K562 (cell line): ENCODE results near the gene TOR1A. TPM values are rescaled to one million over a fixed set of nuclear protein-coding genes. Genes with fewer than 3 reads are reported as not detected.

Source experiments
- ATF7 ChIP-seq: fragments of 450-650 bp; IDR thresholded peaks from 2 replicates; pipeline ENCODE4 v1.7.1; 2014; ENCODE audit warnings: mild to moderate bottlenecking, moderate library complexity
- BHLHE40 ChIP-seq: IDR thresholded peaks from 2 replicates; pipeline ENCODE4 v1.6.1; 2011; ENCODE audit warnings: low read length, improper control_type of control experiment
- CBX3 ChIP-seq, 2 experiments: IDR thresholded peaks; 1 replicate in 1 of 2; 2 replicates in 1 of 2; pipeline ENCODE4 v1.6.1; 2012; ENCODE audit warnings: inconsistent platforms in 2 of 2, low read length in 2 of 2, borderline replicate concordance in 1 of 2, control low read depth in 1 of 2
- CXXC5 ChIP-seq: fragments of 250-450 bp; sonication (Bioruptor Pico); IDR thresholded peaks from 2 replicates; pipeline ENCODE4 v1.8.0; 2022; ENCODE audit warnings: inconsistent platforms, mild to moderate bottlenecking, moderate library complexity
- E2F6 ChIP-seq, 2 experiments: IDR thresholded peaks; 2 replicates each; pipeline ENCODE4 v1.6.1; 2011; ENCODE audit warnings: borderline replicate concordance in 1 of 2, control low read depth in 1 of 2, low read depth in 1 of 2, low read length in 1 of 2, mild to moderate bottlenecking in 1 of 2, mixed read lengths in 1 of 2, moderate library complexity in 1 of 2; ENCODE audit not compliant: insufficient read depth in 1 of 2, insufficient read length in 1 of 2, poor library complexity in 1 of 2, severe bottlenecking in 1 of 2; ENCODE audit errors: extremely low read depth in 1 of 2
- HDAC1 ChIP-seq, 2 experiments: fragments of 450-650 bp; IDR thresholded peaks; 2 replicates each; pipeline ENCODE4 v1.6.1; 2016 to 2017; ENCODE audit warnings: inconsistent platforms in 1 of 2, mild to moderate bottlenecking in 1 of 2, moderate library complexity in 1 of 2
- HDAC8 ChIP-seq: fragments of 450-650 bp; IDR thresholded peaks from 2 replicates; pipeline ENCODE4 v1.6.1; 2016; ENCODE audit warnings: mild to moderate bottlenecking, missing genetic modification characterization, moderate library complexity, missing compliant biosample characterization
- ID3 ChIP-seq, 2 experiments: fragments of 250-450 bp in 1 of 2; fragments of 450-650 bp in 1 of 2; sonication (Bioruptor Pico) in 1 of 2; IDR thresholded peaks; 2 replicates each; pipeline versions ENCODE4 v1.6.1 to v1.8.0; 2016 to 2021; ENCODE audit warnings: mild to moderate bottlenecking in 2 of 2, moderate library complexity in 2 of 2, missing compliant biosample characterization in 1 of 2, missing genetic modification characterization in 1 of 2
- ILF3 ChIP-seq: fragments of 450-650 bp; IDR thresholded peaks from 2 replicates; pipeline ENCODE4 v1.6.1; 2018; ENCODE audit warnings: antibody characterized with exemption, mild to moderate bottlenecking, moderate library complexity, borderline replicate concordance
- KDM1A ChIP-seq, 2 experiments: fragments of 450-650 bp; IDR thresholded peaks; 2 replicates each; pipeline ENCODE4 v1.6.1; 2016; ENCODE audit warnings: mild to moderate bottlenecking in 2 of 2
- MIER1 ChIP-seq: fragments of 450-650 bp; IDR thresholded peaks from 2 replicates; pipeline ENCODE4 v1.6.1; 2016; ENCODE audit warnings: antibody characterized with exemption, mild to moderate bottlenecking, low read depth
- NR1H2 ChIP-seq: sonication (generic); formaldehyde crosslinking; IDR thresholded peaks from 2 replicates; pipeline ENCODE4 v1.4.0; 2020; ENCODE audit warnings: mild to moderate bottlenecking, missing genetic modification reagents
- PBX2 ChIP-seq, 2 experiments: IDR thresholded peaks in 1 of 2; conservative IDR thresholded peaks in 1 of 2; 2 replicates each; pipeline ENCODE4 v1.6.1; 2016; ENCODE audit warnings: low read depth in 2 of 2, mild to moderate bottlenecking in 1 of 2, missing compliant biosample characterization in 1 of 2, missing genetic modification characterization in 1 of 2, moderate library complexity in 1 of 2
- SLC30A9 ChIP-seq: fragments of 250-450 bp; sonication (Bioruptor Pico); IDR thresholded peaks from 2 replicates; pipeline ENCODE4 v1.8.0; 2022; ENCODE audit warnings: mild to moderate bottlenecking, moderate library complexity
- SRF ChIP-seq, 2 experiments: fragments of 250-450, 450-650 bp in 1 of 2; sonication (Bioruptor Pico) in 1 of 2; sonication (generic) in 1 of 2; formaldehyde crosslinking; IDR thresholded peaks; 2 replicates each; pipeline versions ENCODE4 v1.5.0 to v1.5.1; 2020 to 2022; ENCODE audit warnings: mild to moderate bottlenecking in 1 of 2, missing genetic modification reagents in 1 of 2
- TAL1 ChIP-seq: fragments of 450-650 bp; IDR thresholded peaks from 2 replicates; pipeline ENCODE4 v1.6.1; 2016; ENCODE audit warnings: mild to moderate bottlenecking
- TCF7 ChIP-seq: sonication (generic); IDR thresholded peaks from 2 replicates; pipeline ENCODE4 v1.6.1; 2016; ENCODE audit warnings: antibody characterized with exemption, borderline replicate concordance
- UBTF ChIP-seq, 2 experiments: IDR thresholded peaks; 2 replicates each; pipeline ENCODE4 v1.6.1; 2012; ENCODE audit warnings: improper control_type of control experiment in 2 of 2, low read depth in 2 of 2, low read length in 2 of 2, borderline replicate concordance in 1 of 2
- ZNF12 ChIP-seq: sonication (generic); formaldehyde crosslinking; IDR thresholded peaks from 2 replicates; pipeline ENCODE4 v1.4.0; 2020; ENCODE audit warnings: mild to moderate bottlenecking, missing genetic modification reagents
- ZNF263 ChIP-seq: sonication (generic); formaldehyde crosslinking; IDR thresholded peaks from 2 replicates; pipeline ENCODE4 v1.8.0; 2022; ENCODE audit warnings: mild to moderate bottlenecking, missing genetic modification reagents, borderline replicate concordance
- polyA plus RNA-seq, 8 experiments: library from polyadenylated mRNA; depleted of rRNA in 4 of 8; stranded (reverse) in 5 of 8; unstranded in 3 of 8; fragments of >200 nt; fragmentation: Nextera tagmentation in 2 of 8; fragmentation: Illumina TruSeq in 1 of 8; extraction: Ambion mirVana in 2 of 8; extraction: Trizol in 1 of 8; gene quantifications; 2 replicates each; pipeline versions ENCODE4 v1.2.1 to v1.2.3, GENCODE V29; 2011 to 2014; ENCODE audit warnings: inconsistent platforms in 1 of 8, missing spikeins in 1 of 8
- total RNA-seq, 7 experiments: library from RNA; depleted of rRNA in 6 of 7; stranded (reverse); fragments of >200 nt in 6 of 7; fragmentation: Illumina TruSeq in 2 of 7; extraction: Trizol in 2 of 7; gene quantifications; 2 replicates each; pipeline versions ENCODE4 v1.2.1 to v1.2.3, GENCODE V29; 2011 to 2021; ENCODE audit warnings: low replicate concordance in 1 of 7

TOR1A gene
- total and polyA plus RNA-seq, 9 of the 15 experiments (the other 6 are each of a cell fraction or from before 2014, with no cell fraction given), result 4.5 to 85.8 (median 51.3) TPM

GRCh38 chr9:129838707-129839259 is 14.8 kb upstream of the TOR1A start (continued):
- TF ChIP-seq ZNF12 (CRISPR knock-in tag) (0 out of 2 replicates have a peak, but pooled peaks have one; percentile 30), ZNF263 (CRISPR knock-in tag) (0 out of 2 replicates have a peak, but pooled peaks have one; percentile 6), HDAC1 (IDR thresholded peaks at IDR 0.05) (peak in 1 of 2 experiments; percentile 6; a peak in 1 of 4 replicates), TCF7 (no peak), KDM1A (IDR thresholded peaks at IDR 0.05) (no peak), CBX3 (IDR thresholded peaks at IDR 0.05; ENCODE audit: borderline replicate concordance in 1 of 2, low read length in 2 of 2) (peak in 1 of 2 experiments; percentile 72; a peak in 2 of 3 replicates), HDAC8 (tag) (no peak), ATF7 (peak; percentile 51; the same call in 1 of the 2 replicates), TAL1 (no peak), SLC30A9 (no peak), E2F6 (IDR thresholded peaks at IDR 0.05; ENCODE audit: borderline replicate concordance in 1 of 2, extremely low read depth in 1 of 2, insufficient read depth in 1 of 2, insufficient read length in 1 of 2, low read depth in 1 of 2, low read length in 1 of 2, poor library complexity in 1 of 2, severe bottlenecking in 1 of 2) (peak in 1 of 2 experiments; percentile 74), BHLHE40 (peak; percentile 13; the same call in 1 of the 2 replicates), MIER1 (peak; percentile 7; the same call in 1 of the 2 replicates), CXXC5 (CRISPR knock-in tag) (peak; percentile 56; the same call in 1 of the 2 replicates), ID3 (CRISPR knock-in tag; IDR thresholded peaks at IDR 0.05) (no peak), ID3 (tag; IDR thresholded peaks at IDR 0.05) (peak; percentile 53; the same call in 1 of the 2 replicates), SRF (CRISPR knock-in tag; IDR thresholded peaks at IDR 0.05) (peak; percentile 66 to 94; a peak in 3 of 4 replicates), UBTF (IDR thresholded peaks at IDR 0.05; ENCODE audit: borderline replicate concordance in 1 of 2, low read depth in 2 of 2, low read length in 2 of 2) (peak; percentile 64 to 86; a peak in 2 of 4 replicates), NR1H2 (no peak), ILF3 (no peak), PBX2 (CRISPR knock-in tag; IDR thresholded peaks at IDR 0.05; ENCODE audit: low read depth) (no peak), PBX2 (tag; conservative IDR thresholded peaks at IDR 0.05; ENCODE audit: low read depth) (no peak)
